Hematopoietic multipotent progenitor cell treated with erythropoietin and hydrocortisone succinate and interleukin-3 and kit ligand, for 8 days (in vitro differentiated cells): ENCODE data around the gene CDX1.

Source experiments
- DNase-seq: peaks from one replicate; pipeline ENCODE4 v3.0.0-alpha.2; 2015

Gene CDX1

GRCh38 chr5:150166650-150167511, at the start of gene CDX1:
TSS of gene CDX1 (plus strand) at chr5:150166778. CDS start at chr5:150166877, 99 bp downstream.
- no peak for DNase-seq

DNA sequence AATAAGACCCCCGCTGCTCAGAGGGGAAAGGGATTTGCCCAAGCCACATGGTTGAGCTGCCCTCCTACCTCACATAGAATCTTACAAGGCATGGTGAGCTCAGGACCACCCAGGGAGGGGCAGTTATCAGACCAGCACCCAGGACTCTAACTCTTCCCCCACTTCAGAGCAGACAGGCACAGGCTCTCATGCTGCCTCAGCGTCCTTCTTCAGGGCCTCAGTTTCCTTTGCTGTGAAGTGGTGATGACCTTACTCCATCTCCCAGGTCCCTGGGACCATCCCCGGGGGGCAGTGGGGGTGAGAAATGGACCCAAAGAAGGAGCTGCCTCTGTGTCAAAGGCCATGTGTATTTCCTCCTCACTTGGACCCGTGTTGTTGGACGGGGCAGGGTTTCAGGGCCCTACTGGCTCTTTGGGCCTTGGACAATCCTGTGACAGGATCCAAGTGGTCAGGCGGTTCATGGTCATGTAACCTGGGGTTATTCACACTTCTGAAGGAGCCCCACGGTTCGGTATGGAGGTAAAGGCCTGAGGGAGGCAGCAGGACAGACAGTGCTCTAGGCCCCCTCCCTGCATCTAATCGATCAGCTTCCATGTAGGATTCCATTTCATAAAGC, 48.5 kb upstream of the CDX1 start:
- no peak for DNase-seq

DNA sequence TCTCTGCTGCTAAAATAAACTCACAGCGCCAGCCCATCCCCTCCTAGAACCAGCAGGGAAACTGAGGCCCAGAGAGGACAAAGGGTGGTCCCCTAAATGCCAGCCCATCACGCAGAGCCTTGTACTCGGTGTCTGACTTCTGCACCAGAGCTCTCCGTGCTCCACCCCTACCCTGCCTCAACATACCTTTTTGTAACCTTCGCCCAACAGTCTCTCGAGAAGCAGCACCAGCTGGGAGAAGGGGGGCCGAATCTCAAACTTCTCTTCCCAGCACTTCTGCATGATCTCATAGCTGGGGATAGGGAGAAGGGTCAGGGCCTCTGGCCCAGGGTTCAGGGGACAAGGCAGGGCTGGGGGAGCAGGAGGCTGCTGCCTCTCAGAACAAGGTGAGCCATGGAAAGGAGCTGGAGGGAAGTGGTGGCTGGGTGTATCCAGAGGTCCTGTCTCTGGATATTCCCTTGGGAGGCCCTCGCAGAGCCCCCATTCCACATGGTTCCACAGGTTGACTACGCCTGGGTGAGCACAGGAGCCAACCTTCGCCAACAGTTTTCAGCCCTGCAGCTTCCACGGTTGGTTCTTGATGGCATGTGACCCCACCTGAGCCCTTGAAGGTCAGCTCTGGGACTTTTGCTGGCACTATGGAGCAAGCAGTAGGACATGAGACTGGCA, 47.9 kb upstream of the CDX1 start:
- DNase-seq: no peak

DNA sequence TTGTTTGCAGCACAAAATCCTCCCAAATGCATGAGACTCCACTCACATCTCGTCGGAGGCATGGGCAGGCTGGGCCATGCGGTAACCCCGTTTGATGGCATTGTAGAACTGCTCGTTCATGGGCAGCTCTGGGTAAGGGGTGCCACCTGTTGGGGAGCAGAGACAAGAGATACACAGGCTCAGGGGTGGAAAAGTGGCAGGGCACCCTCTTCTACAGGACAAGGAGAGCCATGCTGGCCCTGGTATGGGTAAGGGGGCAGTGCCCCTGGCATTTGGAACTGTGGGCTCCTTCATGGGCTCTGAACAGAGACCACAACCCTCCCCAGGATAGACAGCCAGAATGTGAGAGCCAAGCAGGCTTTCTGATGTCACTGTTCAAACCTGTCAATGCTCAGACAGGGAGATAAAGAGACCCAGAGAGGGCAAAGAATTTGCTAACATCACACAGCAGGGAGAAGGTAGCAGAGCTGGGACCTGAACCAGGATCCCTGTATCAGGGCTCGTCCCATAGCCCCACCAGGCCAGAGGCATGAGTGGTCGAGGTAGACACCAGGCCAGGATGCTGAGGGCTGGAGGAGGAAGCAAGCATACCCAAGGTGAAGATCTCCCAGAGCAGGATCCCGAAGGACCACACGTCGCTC, 47.0 kb upstream of the CDX1 start:
- DNase-seq: peak; percentile 52

DNA sequence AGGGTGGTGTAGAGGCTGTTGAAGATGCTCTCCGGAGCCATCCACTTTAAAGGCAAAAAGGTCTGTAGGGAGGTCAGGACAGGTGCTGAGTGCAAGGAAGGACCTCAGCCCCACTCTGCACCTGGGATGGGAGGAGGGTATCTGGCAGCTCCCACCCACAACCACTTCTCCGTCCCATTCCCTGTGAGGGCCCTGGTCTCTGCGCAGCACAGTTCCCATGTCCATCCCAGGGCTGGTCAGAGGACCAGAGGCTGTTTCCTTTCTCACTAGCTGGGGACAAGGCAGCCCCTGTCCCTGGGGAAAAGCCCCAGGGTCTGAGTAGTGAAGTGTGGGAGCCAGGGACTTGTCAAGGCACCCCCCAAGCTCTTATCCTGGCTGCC, 46.5 kb upstream of the CDX1 start:
- no peak for DNase-seq

DNA sequence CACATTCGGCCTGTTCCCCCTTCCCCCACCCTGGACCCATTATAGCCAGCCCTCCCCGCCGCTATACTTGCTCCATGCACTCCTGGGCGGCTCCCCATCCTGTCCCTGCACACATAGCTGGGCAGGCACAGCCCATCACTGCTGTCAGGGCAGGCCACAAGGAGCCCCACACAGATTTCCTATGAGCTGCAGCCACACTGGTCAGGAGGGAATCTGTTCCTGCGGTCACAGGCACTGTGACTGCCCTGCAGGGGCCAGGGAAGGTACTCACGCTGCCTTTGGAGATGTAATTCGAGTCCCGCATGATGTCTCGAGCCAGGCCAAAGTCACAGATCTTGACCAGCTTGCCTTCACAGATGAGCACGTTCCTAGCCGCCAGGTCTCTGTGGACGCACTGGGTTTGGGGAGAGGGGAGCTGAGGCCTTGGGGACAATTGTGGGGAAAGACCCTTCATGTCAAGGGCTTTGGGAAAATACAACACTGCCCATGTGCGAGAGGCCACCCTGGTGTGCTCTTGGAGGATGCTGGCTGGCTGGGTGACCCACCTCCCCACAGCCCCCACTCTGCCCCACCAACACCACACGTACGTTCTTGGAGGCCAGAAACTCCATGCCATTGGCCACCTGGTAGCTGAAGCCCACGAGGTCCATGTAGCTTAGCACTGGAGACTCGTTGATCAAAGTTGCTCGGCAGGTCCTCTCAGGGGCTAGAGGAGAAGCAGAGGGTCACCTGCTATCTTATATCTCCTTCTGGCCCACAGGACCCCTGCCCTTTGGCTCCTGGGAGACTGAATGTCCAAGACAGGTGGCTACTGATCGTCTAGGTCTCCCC, 45.7 kb upstream of the CDX1 start:
- no peak for DNase-seq

- no peak for DNase-seq
Observed at GRCh38 chr5:150121448-150122157, 45.0 kb upstream of the CDX1 start.

DNA sequence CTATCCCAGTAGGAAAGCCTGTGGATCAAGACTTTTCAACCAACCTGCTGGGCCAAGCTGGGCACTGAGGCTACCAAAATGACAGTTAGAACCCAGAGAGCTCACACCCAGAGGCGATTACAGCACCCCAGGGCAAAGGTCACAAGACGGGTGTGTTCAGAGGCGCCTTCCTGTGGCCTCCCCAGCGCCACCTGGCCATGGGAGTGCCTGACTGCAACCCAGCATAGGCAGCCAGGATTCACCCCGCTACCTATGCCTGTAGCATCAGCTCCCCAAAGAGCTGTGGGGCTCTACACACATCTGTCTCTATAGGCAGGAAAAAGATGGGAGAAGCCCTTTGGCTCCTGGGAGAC, 44.4 kb upstream of the CDX1 start:
- peak; percentile 73 for DNase-seq

GRCh38 chr5:150122536-150123481, 43.8 kb upstream of the CDX1 start:
- no peak for DNase-seq

GRCh38 chr5:150123542-150123941, 43.0 kb upstream of the CDX1 start:
- no peak for DNase-seq

- DNase-seq: no peak
Observed at GRCh38 chr5:150124111-150124557, 42.4 kb upstream of the CDX1 start.

- no peak for DNase-seq
Observed at GRCh38 chr5:150124596-150124995, 42.0 kb upstream of the CDX1 start.

DNA sequence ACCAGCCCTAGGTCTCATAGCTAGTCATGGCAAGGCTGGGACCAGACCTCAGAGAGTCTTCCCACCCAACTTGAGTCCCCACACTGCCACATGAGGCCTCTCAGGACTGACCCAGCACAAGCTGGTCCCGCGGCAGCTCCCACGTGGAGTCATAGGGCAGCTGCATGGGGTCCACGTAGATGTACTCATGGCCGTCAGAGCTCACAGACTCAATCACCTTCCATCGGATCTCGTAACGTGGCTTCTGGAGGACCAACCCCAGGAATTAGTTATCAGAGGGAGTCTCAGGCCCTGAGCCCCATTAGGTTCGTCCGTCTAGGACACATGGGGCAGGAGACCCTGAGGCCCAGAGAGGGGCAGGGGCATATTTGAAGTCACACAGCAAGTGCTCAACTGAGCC, 41.2 kb upstream of the CDX1 start:
- no peak for DNase-seq

DNA sequence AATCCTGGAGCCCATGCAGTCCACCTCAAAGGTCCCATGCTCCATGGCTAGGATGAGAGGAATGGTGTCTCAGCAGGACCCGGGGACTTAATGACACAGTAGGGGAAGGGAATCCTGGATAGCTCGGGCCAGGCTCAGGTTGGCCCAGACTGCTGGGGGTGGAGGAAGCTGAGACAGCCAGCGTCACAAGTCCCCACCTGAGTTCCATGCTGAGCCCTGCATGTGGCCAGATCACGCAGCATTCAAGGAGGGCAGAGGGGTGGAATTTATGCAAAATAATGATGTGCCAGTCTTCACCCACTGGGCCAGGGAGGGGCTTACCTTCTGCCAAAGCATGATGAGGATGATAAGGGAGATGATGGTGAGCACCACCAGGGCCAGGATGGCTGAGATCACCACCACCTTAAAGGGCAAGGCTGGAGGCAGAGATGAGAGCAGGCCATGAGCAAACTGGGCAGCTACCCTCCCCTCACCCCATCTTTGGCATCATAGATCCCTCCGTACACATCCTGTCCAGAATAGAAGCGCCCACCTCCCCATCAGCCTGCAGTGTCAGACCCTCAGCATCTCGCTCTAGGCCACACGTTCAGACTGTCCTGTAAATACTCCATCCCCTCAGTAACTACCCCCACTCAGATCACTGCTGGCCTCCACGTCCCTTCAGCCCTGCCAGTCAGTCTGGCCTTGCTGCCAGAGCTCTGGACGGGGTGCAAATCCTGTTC, 40.2 kb upstream of the CDX1 start:
- no peak for DNase-seq

GRCh38 chr5:150126921-150127265, 39.7 kb upstream of the CDX1 start:
- no peak for DNase-seq

GRCh38 chr5:150129454-150129812, 37.1 kb upstream of the CDX1 start:
- no peak for DNase-seq

- peak; percentile 68 for DNase-seq
Observed at GRCh38 chr5:150129813-150130492, 36.6 kb upstream of the CDX1 start.

GRCh38 chr5:150130493-150130922, 36.1 kb upstream of the CDX1 start:
- DNase-seq: no peak

DNA sequence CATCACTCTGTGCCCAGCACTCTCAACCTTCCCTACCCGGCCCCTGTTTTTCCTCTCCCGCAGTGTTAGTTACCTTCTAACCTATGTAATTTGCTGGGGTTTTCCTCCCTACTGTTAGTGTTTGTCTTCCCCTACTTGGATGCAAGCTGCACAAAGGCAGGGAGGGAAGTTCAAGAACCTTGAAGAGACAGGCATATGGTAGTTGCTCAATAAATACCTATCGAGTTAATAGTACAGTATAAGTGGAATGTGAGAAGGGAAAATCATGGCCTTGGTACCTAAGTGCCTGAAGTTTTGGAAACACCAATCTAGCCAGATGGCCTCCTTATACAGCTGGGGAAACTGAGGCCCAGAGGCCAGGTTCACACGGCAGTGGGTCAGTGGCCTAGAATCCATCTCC, 35.1 kb upstream of the CDX1 start:
- DNase-seq: no peak
